ENCODE data around the gene ANK2.

DNA sequence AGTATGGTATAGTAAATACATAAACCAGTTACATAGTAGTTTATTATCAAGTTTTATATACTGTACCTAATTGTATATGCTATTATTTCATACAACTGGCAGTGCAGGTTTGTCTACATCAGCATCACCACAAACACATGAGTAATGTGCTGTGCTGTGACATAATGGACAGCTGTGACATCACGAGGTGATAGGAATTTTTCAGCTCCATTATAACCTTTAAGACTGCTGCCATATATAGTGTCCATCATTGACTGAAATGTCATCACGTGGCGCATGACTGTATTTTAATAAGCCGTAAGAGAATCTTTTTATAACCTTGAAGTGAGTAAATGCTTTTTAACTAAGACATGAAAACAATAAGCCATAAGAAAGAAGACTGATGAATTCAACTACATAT, 44.8 kb upstream of the ANK2 start:
- TF ChIP-seq, protein P1, sequence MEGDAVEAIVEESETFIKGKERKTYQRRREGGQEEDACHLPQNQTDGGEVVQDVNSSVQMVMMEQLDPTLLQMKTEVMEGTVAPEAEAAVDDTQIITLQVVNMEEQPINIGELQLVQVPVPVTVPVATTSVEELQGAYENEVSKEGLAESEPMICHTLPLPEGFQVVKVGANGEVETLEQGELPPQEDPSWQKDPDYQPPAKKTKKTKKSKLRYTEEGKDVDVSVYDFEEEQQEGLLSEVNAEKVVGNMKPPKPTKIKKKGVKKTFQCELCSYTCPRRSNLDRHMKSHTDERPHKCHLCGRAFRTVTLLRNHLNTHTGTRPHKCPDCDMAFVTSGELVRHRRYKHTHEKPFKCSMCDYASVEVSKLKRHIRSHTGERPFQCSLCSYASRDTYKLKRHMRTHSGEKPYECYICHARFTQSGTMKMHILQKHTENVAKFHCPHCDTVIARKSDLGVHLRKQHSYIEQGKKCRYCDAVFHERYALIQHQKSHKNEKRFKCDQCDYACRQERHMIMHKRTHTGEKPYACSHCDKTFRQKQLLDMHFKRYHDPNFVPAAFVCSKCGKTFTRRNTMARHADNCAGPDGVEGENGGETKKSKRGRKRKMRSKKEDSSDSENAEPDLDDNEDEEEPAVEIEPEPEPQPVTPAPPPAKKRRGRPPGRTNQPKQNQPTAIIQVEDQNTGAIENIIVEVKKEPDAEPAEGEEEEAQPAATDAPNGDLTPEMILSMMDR (IDR thresholded peaks at IDR 0.05): no peak
- TF ChIP-seq POLR2A (IDR thresholded peaks at IDR 0.05): no peak

Measured in thyroid gland (tissue), 4 donors.